ENCODE measurements around the gene MRPS18A. TPM values are rescaled to one million over a fixed set of nuclear protein-coding genes. Genes with fewer than 3 reads are reported as not detected.

MRPS18A gene
- total RNA-seq, 1 experiment from 2014 or later = 54.8 TPM

GRCh38 chr6:43668151-43669028, 19.2 kb downstream of the MRPS18A start:
- Histone ChIP-seq H4K20me1 (ENCODE audit: insufficient read depth) (no peaks in the 10 kb centered on the region), H3F3A (ENCODE audit: insufficient read depth, low read depth) (peaks cover 33% of the 10 kb centered on the region), H2AFZ (no peak overlapping the region), H3K4me2 (peak overlapping the region; percentile 69), H3K27me3 (ENCODE audit: insufficient read depth, low read depth) (no peaks in the 10 kb centered on the region), H3K9me3 (ENCODE audit: insufficient read depth, low read depth) (no peaks in the 10 kb centered on the region), H3K27ac (peak overlapping the region; percentile 43), H3K36me3 (ENCODE audit: low read depth) (0 out of 2 replicates have a peak, but pooled peaks cover 9% of the 10 kb centered on the region), H3K9me2 (ENCODE audit: insufficient read depth) (no peaks in the 10 kb centered on the region), H3K4me1 (replicated peaks; ENCODE audit: insufficient read depth) (peaks cover 62% of the 10 kb centered on the region), H3K79me2 (ENCODE audit: low read depth) (no peaks in the 10 kb centered on the region), H3K4me3 (peak overlapping the region; percentile 25; the same call in 1 of the 2 replicates)
- intact Hi-C loops (cut with micrococcal nuclease; ENCODE audit: unreplicated experiment) = loop anchor here (1.0 to 5.0 kb wide), 7 partner anchors 30 to 669 kb away; no protein-coding TSS in a partner anchor
- ChIA-PET CTCF (interaction anchor here (0.6 to 1.2 kb wide), 6 partner anchors 53 to 513 kb away, joined by 3 to 6 read pairs (median 4); no protein-coding TSS in a partner anchor), POLR2A (ENCODE audit: unreplicated experiment) (interaction anchor here (0.5 to 0.8 kb wide), 3 partner anchors 20 to 229 kb away, joined by 5 read pairs; partner anchors contain the start of gene MRPS18A)
- TF ChIP-seq EZH2 (IDR thresholded peaks at IDR 0.05; ENCODE audit: low read depth) = no peak
- TF ChIP-seq, protein P1, sequence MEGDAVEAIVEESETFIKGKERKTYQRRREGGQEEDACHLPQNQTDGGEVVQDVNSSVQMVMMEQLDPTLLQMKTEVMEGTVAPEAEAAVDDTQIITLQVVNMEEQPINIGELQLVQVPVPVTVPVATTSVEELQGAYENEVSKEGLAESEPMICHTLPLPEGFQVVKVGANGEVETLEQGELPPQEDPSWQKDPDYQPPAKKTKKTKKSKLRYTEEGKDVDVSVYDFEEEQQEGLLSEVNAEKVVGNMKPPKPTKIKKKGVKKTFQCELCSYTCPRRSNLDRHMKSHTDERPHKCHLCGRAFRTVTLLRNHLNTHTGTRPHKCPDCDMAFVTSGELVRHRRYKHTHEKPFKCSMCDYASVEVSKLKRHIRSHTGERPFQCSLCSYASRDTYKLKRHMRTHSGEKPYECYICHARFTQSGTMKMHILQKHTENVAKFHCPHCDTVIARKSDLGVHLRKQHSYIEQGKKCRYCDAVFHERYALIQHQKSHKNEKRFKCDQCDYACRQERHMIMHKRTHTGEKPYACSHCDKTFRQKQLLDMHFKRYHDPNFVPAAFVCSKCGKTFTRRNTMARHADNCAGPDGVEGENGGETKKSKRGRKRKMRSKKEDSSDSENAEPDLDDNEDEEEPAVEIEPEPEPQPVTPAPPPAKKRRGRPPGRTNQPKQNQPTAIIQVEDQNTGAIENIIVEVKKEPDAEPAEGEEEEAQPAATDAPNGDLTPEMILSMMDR (conservative IDR thresholded peaks at IDR 0.05) = peak; percentile 72
- peak; percentile 79 to 86 for DNase-seq
- BruUV-seq (replicated peaks) = no TSS peak

- Histone ChIP-seq H3F3A (ENCODE audit: insufficient read depth, low read depth) (peaks cover 33% of the 10 kb centered on the region), H2AFZ (no peak overlapping the region), H3K27me3 (ENCODE audit: insufficient read depth, low read depth) (no peaks in the 10 kb centered on the region), H3K4me3 (peak overlapping the region; percentile 25; the same call in 1 of the 2 replicates), H3K36me3 (ENCODE audit: low read depth) (0 out of 2 replicates have a peak, but pooled peaks cover 9% of the 10 kb centered on the region), H3K27ac (peak overlapping the region; percentile 43), H3K9me3 (ENCODE audit: insufficient read depth, low read depth) (no peaks in the 10 kb centered on the region), H3K9me2 (ENCODE audit: insufficient read depth) (no peaks in the 10 kb centered on the region), H4K20me1 (ENCODE audit: insufficient read depth) (no peaks in the 10 kb centered on the region), H3K4me2 (peak overlapping the region; percentile 69), H3K79me2 (ENCODE audit: low read depth) (no peaks in the 10 kb centered on the region), H3K4me1 (replicated peaks; ENCODE audit: insufficient read depth) (peaks cover 62% of the 10 kb centered on the region)
- ChIA-PET POLR2A (ENCODE audit: unreplicated experiment) (interaction anchor here (0.6 to 0.8 kb wide), 3 partner anchors 20 to 230 kb away, joined by 5 read pairs; partner anchors contain the start of gene MRPS18A), CTCF (interaction anchor here (0.6 to 1.2 kb wide), 6 partner anchors 54 to 412 kb away, joined by 3 to 11 read pairs (median 4); partner anchors contain the start of gene VEGFA)
- intact Hi-C loops (cut with micrococcal nuclease; ENCODE audit: unreplicated experiment) = loop anchor here (1.0 to 5.0 kb wide), 8 partner anchors 31 to 670 kb away; no protein-coding TSS in a partner anchor
- BruUV-seq (replicated peaks) = TSS peak; percentile 13
- peak; percentile 61 to 86 for DNase-seq
- no peak for TF ChIP-seq EZH2 (IDR thresholded peaks at IDR 0.05; ENCODE audit: low read depth)
- TF ChIP-seq, protein P1 (conservative IDR thresholded peaks at IDR 0.05) = peak; percentile 94
Observed at GRCh38 chr6:43667245-43668150, 20.1 kb downstream of the MRPS18A start.

Data from PC-9 (cell line).